GM12865 (cell line): ENCODE results near the gene SMIM22.

Source experiments
- DNase-seq: peaks from one replicate; pipeline ENCODE4 v3.0.0; 2010; ENCODE audit warnings: low read depth
- H3K4me3 ChIP-seq: 2 replicates; pipeline ENCODE4 v1.5.1; 2011; ENCODE audit warnings: mild to moderate bottlenecking, low read depth, low read length, control low read depth
- TF ChIP-seq, protein P1 (sequence below): IDR thresholded peaks from 2 replicates; pipeline ENCODE4 v1.5.1; 2011; ENCODE audit warnings: low read length, control low read depth, low read depth, inconsistent platforms; ENCODE audit not compliant: insufficient read depth; ENCODE audit errors: missing control alignments

The SMIM22 gene

GRCh38 chr16:4796982-4797804, 2.0 kb downstream of the SMIM22 start:
- no peak overlapping the region for H3K4me3 ChIP-seq
- TF ChIP-seq, protein P1, sequence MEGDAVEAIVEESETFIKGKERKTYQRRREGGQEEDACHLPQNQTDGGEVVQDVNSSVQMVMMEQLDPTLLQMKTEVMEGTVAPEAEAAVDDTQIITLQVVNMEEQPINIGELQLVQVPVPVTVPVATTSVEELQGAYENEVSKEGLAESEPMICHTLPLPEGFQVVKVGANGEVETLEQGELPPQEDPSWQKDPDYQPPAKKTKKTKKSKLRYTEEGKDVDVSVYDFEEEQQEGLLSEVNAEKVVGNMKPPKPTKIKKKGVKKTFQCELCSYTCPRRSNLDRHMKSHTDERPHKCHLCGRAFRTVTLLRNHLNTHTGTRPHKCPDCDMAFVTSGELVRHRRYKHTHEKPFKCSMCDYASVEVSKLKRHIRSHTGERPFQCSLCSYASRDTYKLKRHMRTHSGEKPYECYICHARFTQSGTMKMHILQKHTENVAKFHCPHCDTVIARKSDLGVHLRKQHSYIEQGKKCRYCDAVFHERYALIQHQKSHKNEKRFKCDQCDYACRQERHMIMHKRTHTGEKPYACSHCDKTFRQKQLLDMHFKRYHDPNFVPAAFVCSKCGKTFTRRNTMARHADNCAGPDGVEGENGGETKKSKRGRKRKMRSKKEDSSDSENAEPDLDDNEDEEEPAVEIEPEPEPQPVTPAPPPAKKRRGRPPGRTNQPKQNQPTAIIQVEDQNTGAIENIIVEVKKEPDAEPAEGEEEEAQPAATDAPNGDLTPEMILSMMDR: no peak
- DNase-seq: no peak

- no peak overlapping the region for H3K4me3 ChIP-seq
- no peak for DNase-seq
- TF ChIP-seq, protein P1: no peak
Observed at GRCh38 chr16:4797805-4798252, 2.7 kb downstream of the SMIM22 start.

GRCh38 chr16:4798456-4798855, 3.3 kb downstream of the SMIM22 start:
- no peak for DNase-seq

DNA sequence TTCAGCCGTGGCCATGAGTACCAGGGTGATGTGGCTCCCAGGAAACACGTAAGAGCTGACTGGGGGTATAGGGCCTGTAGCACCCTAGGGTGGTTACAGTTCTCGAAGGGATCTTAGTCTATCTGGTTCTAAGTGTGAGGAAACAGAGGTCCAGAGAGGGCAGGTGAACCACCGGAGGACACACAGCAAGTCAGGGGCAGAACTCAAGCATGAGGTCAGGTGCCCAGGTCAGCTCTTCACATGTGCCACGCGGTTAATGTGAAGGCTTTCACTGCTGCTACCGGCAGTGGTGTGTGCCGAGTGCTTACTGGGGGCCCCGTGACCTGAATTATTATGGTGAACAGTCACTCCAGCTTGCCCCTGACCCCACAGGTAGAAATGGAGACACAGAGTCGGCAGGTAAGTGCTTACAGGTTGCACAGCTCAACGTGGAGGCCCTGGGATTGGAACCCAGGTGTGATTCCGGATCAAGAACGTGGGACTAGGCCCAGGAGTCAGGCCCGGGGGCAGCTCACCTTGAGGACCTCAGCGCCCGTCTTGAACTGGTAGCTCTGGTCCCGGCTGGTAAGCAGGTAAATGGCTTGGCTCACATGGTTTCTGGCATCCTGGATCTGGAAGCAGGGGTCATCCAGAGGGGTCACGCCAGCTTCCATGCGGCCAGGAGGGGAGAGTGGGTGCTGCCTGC, 4.1 kb downstream of the SMIM22 start:
- TF ChIP-seq, protein P1: no peak
- no peak overlapping the region for H3K4me3 ChIP-seq
- no peak for DNase-seq

More at GRCh38 chr16:4798456-4798855, 3.3 kb downstream of the SMIM22 start:
- TF ChIP-seq, protein P1: no peak
- H3K4me3 ChIP-seq: no peak overlapping the region

DNA sequence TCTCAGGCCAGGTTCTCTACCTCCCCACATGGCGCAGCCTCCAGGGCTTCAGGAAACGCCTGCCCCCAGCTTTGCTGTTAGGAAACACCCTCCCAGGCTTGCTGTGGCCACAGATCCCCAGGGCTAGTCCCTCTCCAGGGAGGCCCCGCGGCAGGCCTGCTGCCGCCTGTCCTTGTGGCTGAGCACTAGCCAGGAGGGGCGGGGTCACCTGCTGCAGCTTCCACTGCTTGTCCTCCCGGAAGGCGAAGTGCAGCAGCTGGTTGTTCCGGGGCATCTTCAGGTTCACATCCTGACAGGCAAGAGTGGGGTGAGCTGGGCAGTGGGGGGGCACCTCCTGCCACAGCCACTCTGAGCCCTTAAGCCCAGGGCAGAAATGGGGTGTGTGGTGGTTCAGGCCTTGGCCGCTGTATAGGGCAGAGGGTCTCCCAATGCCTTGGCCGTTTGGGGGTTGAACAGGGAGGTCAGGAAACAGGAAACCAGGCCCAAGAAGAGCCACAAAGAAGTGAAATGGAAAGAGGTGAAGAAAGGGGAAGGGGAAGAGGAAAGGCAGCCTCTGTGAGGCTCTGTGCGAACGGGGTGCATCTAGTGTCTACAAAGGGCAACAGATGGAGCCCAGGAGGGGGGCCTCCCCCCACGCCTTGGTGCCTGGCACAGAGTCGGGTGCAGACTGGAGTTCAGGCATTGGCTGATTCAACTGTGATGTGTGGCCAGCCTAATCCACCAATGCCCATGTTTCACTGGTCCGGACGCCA, 5.3 kb downstream of the SMIM22 start:
- peak overlapping the region; percentile 52 for H3K4me3 ChIP-seq
- peak; percentile 85 for DNase-seq

GRCh38 chr16:4801051-4801961, 6.1 kb downstream of the SMIM22 start:
- H3K4me3 ChIP-seq: peak overlapping the region; percentile 52
- TF ChIP-seq, protein P1: no peak
- DNase-seq: no peak

More for the DNA sequence above, 5.3 kb downstream of the SMIM22 start:
- TF ChIP-seq, protein P1: no peak
